Measurements from ENCODE around the gene CEP170.

The CEP170 gene

DNA sequence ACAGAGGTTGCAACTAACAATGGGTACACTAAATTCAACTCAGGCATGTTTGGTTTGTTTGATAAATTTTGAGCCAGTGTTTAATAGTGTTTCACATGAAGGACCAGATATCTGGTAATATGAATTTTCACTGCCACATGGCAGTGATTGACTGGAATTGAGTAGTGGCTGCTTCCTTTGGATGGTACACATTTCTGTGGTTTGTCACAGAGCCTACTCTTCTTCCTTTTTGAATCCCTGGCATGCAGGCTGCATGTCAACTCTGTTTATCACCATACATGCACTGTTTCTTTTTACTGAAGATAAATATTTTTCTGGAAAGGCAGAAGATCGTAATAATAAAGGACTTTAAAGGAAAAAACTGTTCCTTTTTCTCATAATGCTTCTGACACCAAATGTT, 36.2 kb upstream of the CEP170 start:
- Histone ChIP-seq H3K36me3 (ENCODE audit: control insufficient read depth in 2 of 2, insufficient read depth in 1 of 2, low read length in 2 of 2) (peaks cover 3 to 36% of the 10 kb centered on the region in 2 experiments; a peak in 2 of 3 replicates), H3K27ac (ENCODE audit: extremely low read depth, low read depth, low read length) (no peak overlapping the region), H3K9me3 (ENCODE audit: control insufficient read depth, insufficient read depth, low read depth, low read length) (no peaks in the 10 kb centered on the region), H3K4me3 (ENCODE audit: low read depth, low read length) (no peak overlapping the region), H3K4me1 (ENCODE audit: control insufficient read depth, insufficient read depth, low read length) (no peaks in the 10 kb centered on the region)
- TF ChIP-seq ZNF791 (tag by site-specific recombination; IDR thresholded peaks at IDR 0.05) (no peak), ZBTB17 (tag by site-specific recombination; IDR thresholded peaks at IDR 0.05) (no peak), KLF16 (tag by site-specific recombination; IDR thresholded peaks at IDR 0.05) (no peak), ZNF221 (tag by site-specific recombination; IDR thresholded peaks at IDR 0.05; ENCODE audit: borderline replicate concordance) (no peak), ZNF155 (tag by site-specific recombination; IDR thresholded peaks at IDR 0.05) (no peak), SALL2 (tag by site-specific recombination; IDR thresholded peaks at IDR 0.05; ENCODE audit: borderline replicate concordance) (no peak), ZNF169 (tag by site-specific recombination; IDR thresholded peaks at IDR 0.05) (no peak), ZNF501 (tag by site-specific recombination; IDR thresholded peaks at IDR 0.05) (no peak), ZNF473 (tag by site-specific recombination; IDR thresholded peaks at IDR 0.05) (no peak), ZNF621 (tag by site-specific recombination; IDR thresholded peaks at IDR 0.05) (no peak), EGR2 (tag by site-specific recombination; IDR thresholded peaks at IDR 0.05; ENCODE audit: low read depth) (no peak), ZNF350 (tag by site-specific recombination; IDR thresholded peaks at IDR 0.05) (no peak), ZNF585B (tag by site-specific recombination; IDR thresholded peaks at IDR 0.05) (no peak), SP7 (tag by site-specific recombination; IDR thresholded peaks at IDR 0.05) (no peak)
- TF ChIP-seq, protein P1, sequence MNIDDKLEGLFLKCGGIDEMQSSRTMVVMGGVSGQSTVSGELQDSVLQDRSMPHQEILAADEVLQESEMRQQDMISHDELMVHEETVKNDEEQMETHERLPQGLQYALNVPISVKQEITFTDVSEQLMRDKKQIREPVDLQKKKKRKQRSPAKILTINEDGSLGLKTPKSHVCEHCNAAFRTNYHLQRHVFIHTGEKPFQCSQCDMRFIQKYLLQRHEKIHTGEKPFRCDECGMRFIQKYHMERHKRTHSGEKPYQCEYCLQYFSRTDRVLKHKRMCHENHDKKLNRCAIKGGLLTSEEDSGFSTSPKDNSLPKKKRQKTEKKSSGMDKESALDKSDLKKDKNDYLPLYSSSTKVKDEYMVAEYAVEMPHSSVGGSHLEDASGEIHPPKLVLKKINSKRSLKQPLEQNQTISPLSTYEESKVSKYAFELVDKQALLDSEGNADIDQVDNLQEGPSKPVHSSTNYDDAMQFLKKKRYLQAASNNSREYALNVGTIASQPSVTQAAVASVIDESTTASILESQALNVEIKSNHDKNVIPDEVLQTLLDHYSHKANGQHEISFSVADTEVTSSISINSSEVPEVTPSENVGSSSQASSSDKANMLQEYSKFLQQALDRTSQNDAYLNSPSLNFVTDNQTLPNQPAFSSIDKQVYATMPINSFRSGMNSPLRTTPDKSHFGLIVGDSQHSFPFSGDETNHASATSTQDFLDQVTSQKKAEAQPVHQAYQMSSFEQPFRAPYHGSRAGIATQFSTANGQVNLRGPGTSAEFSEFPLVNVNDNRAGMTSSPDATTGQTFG (tag by site-specific recombination; IDR thresholded peaks at IDR 0.05; ENCODE audit: borderline replicate concordance) = no peak
- TF ChIP-seq, protein P2, sequence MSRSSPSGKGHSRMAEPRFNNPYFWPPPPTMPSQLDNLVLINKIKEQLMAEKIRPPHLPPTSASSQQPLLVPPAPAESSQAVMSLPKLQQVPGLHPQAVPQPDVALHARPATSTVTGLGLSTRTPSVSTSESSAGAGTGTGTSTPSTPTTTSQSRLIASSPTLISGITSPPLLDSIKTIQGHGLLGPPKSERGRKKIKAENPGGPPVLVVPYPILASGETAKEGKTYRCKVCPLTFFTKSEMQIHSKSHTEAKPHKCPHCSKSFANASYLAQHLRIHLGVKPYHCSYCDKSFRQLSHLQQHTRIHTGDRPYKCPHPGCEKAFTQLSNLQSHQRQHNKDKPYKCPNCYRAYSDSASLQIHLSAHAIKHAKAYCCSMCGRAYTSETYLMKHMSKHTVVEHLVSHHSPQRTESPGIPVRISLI (tag by site-specific recombination; IDR thresholded peaks at IDR 0.05) = no peak
- TF ChIP-seq, protein P3, sequence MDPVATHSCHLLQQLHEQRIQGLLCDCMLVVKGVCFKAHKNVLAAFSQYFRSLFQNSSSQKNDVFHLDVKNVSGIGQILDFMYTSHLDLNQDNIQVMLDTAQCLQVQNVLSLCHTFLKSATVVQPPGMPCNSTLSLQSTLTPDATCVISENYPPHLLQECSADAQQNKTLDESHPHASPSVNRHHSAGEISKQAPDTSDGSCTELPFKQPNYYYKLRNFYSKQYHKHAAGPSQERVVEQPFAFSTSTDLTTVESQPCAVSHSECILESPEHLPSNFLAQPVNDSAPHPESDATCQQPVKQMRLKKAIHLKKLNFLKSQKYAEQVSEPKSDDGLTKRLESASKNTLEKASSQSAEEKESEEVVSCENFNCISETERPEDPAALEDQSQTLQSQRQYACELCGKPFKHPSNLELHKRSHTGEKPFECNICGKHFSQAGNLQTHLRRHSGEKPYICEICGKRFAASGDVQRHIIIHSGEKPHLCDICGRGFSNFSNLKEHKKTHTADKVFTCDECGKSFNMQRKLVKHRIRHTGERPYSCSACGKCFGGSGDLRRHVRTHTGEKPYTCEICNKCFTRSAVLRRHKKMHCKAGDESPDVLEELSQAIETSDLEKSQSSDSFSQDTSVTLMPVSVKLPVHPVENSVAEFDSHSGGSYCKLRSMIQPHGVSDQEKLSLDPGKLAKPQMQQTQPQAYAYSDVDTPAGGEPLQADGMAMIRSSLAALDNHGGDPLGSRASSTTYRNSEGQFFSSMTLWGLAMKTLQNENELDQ (tag by site-specific recombination; IDR thresholded peaks at IDR 0.05; ENCODE audit: low read depth) = no peak
- TF ChIP-seq, protein P4, sequence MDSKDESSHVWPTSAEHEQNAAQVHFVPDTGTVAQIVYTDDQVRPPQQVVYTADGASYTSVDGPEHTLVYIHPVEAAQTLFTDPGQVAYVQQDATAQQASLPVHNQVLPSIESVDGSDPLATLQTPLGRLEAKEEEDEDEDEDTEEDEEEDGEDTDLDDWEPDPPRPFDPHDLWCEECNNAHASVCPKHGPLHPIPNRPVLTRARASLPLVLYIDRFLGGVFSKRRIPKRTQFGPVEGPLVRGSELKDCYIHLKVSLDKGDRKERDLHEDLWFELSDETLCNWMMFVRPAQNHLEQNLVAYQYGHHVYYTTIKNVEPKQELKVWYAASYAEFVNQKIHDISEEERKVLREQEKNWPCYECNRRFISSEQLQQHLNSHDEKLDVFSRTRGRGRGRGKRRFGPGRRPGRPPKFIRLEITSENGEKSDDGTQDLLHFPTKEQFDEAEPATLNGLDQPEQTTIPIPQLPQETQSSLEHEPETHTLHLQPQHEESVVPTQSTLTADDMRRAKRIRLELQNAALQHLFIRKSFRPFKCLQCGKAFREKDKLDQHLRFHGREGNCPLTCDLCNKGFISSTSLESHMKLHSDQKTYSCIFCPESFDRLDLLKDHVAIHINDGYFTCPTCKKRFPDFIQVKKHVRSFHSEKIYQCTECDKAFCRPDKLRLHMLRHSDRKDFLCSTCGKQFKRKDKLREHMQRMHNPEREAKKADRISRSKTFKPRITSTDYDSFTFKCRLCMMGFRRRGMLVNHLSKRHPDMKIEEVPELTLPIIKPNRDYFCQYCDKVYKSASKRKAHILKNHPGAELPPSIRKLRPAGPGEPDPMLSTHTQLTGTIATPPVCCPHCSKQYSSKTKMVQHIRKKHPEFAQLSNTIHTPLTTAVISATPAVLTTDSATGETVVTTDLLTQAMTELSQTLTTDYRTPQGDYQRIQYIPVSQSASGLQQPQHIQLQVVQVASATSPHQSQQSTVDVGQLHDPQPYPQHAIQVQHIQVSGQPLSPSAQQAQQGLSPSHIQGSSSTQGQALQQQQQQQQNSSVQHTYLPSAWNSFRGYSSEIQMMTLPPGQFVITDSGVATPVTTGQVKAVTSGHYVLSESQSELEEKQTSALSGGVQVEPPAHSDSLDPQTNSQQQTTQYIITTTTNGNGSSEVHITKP (tag by site-specific recombination; IDR thresholded peaks at IDR 0.05) = no peak
- ChIA-PET POLR2A (no interaction called here), CTCF (interaction anchor here (0.7 kb wide), 1 partner anchor 82 kb away, joined by 3 read pairs; no protein-coding TSS in a partner anchor)
